Loucy (cell line): ENCODE measurements around the gene ZBTB8A.

ENCODE experiments used
- CTCF ChIP-seq: fragments of 200-600 bp; sonication (generic); conservative IDR thresholded peaks from 2 replicates; pipeline ENCODE4 v1.5.1; 2014; ENCODE audit warnings: mild to moderate bottlenecking, antibody characterized with exemption, low read length
- EZH2phosphoT487 ChIP-seq: fragments of 200-600 bp; IDR thresholded peaks from 2 replicates; pipeline ENCODE4 v1.6.1; 2018; ENCODE audit warnings: antibody characterized with exemption, mild to moderate bottlenecking, moderate library complexity, borderline replicate concordance

- TF ChIP-seq CTCF (no peak), EZH2phosphoT487 (no peak)
Measured at GRCh38 chr1:32496127-32496526, 43.1 kb upstream of the ZBTB8A start.
